Upper lobe of left lung (tissue), 6 donors: ENCODE measurements around the gene NBPF9. TPM values are rescaled to one million over a fixed set of nuclear protein-coding genes. Genes with fewer than 3 reads are reported as not detected.
"Not testable (repeated sequence)": the region's sequence is repeated elsewhere in the genome, so short reads cannot be mapped to it uniquely, and the experiment has no call there.

Experiments used
- ATAC-seq, 2 donors: fragments of 200-7000 bp; cut with Tn5 transposase; one replicate each; pipeline ENCODE4 v1.9.1; 2022; ENCODE audit warnings: mild to moderate bottlenecking in 2 of 2, moderate library complexity in 2 of 2; ENCODE audit not compliant: low FRiP score in 2 of 2
- DNase-seq, 2 donors: peaks; one replicate each; pipeline ENCODE4 v3.0.0-alpha.2; 2019 to 2020
- H3K27ac ChIP-seq, 4 donors: fragments of 200-600 bp; sonication (generic); one replicate each; pipeline ENCODE4 v1.5.1; 2016 to 2019
- H3K27me3 ChIP-seq, 4 donors: fragments of 200-600 bp; sonication (generic); one replicate each; pipeline ENCODE4 v1.5.1; 2017 to 2019
- H3K36me3 ChIP-seq, 4 donors: fragments of 200-600 bp; sonication (generic); one replicate each; pipeline ENCODE4 v1.5.1; 2016 to 2019
- H3K4me1 ChIP-seq, 4 donors: fragments of 200-600 bp; sonication (generic); one replicate each; pipeline ENCODE4 v1.5.1; 2018 to 2019
- H3K4me3 ChIP-seq, 4 donors: fragments of 200-600 bp; sonication (generic); one replicate each; pipeline ENCODE4 v1.5.1; 2017 to 2019; ENCODE audit warnings: mild to moderate bottlenecking in 2 of 4, moderate library complexity in 1 of 4
- H3K9me3 ChIP-seq, 4 donors: fragments of 200-600 bp; sonication (generic); one replicate each; pipeline ENCODE4 v1.5.1; 2018 to 2019
- WGBS, 2 donors: methylation state at CpG; one replicate each; pipeline ENCODE4 v1.1.5; 2017 to 2018; 5-methylcytosine and 5-hydroxymethylcytosine counted together
- total RNA-seq, 6 donors: library from RNA; depleted of rRNA in 4 of 6; stranded (reverse); fragments of >200 nt in 4 of 6; gene quantifications; one replicate each; pipeline versions ENCODE4 v1.1.0 to v1.2.1, GENCODE V29; 2016 to 2021
- TF ChIP-seq, protein P1 (sequence below), 6 experiments: fragments of 450-650 bp in 4 of 6; fragments of 200-600 bp in 2 of 6; sonication (generic) in 2 of 6; IDR thresholded peaks; one replicate each; pipeline ENCODE4 v1.5.1; 2016 to 2019; ENCODE audit warnings: antibody characterized with exemption in 6 of 6
- donor health status: DM: no; HTN: no; CAD: no; lungs with moderate emphysema.
- donor health status: DM: no; HTN: yes; CAD: no; lungs with severe emphysema.

NBPF9 gene
- total RNA-seq, 6 donors from 2014 or later: 15.0 to 44.0 (median 22.9) TPM

DNA sequence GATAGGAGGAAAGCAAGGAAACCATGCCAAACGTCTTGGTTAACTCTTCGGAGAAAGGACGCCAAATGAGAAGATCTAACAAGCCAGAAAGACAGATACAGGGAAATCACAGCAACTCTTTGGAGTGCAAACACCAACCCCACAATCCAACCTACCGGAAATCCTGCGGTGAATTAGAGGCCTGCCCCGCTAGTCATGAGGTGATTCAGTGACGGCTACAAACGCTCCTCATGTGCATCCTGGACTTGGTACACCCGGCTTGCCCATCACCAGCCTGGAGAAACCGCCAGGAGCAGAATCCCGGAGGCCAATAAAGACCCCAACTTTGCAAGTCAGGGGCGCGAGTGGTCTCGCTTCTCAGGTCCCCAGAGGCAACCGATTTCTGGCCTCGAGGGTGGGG lies 777 bp downstream of the NBPF9 start:
- H3K4me1 ChIP-seq, H3K36me3 ChIP-seq, H3K27me3 ChIP-seq, H3K9me3 ChIP-seq: not testable (repeated sequence)
- peak in 1 of 2 donors; percentile 52 for DNase-seq
- 0% methylated on average over 3 of the region's 16 CpGs; no CpG with 5 or more reads in 1 of the 2 donors for WGBS, 2 donors
- peak in 1 of 2 donors; percentile 85 for ATAC-seq
- Histone ChIP-seq H3K4me3 (peak overlapping the region in 3 of 4 donors; percentile 50 to 60 (median 51)), H3K27ac (peak overlapping the region in 1 of 4 donors; percentile 88)

DNA sequence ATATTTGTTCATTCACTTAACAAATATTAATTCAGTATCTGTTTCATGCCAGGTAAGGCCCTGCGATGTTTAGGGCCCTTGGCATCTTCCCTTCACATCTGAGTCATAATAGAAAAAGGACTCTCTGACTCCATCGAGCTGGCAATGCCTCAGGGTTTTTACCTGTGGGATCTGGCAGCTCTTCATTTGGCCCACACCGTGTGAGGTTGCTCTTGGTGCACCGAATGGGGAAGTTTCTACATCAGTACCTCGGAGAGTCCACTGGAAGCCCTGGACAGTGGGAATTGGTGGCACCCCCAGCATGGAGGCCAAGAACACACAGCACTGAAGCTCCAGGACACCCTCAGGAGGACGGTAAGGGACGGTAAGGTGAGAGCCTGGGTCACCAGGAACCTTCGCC lies 5.1 kb downstream of the NBPF9 start:
- H3K4me1 ChIP-seq, H3K9me3 ChIP-seq, H3K27ac ChIP-seq, H3K27me3 ChIP-seq, DNase-seq, ATAC-seq, H3K4me3 ChIP-seq, H3K36me3 ChIP-seq: not testable (repeated sequence)
- WGBS, 2 donors: 69% methylated on average over 3 of the region's 8 CpGs; no CpG with 5 or more reads in 1 of the 2 donors

DNA sequence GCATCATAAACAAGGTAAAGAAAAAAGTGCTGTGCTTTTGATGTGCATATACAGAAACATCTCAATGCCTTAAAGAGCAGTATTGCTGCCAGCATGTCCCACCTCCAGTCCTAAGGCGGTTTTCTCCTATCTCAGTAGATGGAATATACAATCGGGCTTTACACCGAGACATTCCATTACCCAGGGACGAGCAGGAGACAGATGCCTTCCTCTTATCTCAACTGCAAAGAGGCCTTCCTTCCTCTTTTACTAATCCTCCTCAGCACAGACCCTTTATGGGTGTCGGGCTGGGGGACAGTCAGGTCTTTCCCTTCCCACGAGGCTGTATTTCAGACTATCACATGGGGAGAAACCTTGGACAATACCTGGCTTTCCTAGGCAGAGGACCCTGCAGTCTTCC lies 10.2 kb downstream of the NBPF9 start:
- H3K4me1 ChIP-seq, H3K27me3 ChIP-seq, H3K36me3 ChIP-seq, H3K9me3 ChIP-seq, H3K4me3 ChIP-seq, ATAC-seq, H3K27ac ChIP-seq, DNase-seq: not testable (repeated sequence)
- WGBS, 2 donors: 37 to 55% methylated on average over 5 to 6 of the region's 6 CpGs

DNA sequence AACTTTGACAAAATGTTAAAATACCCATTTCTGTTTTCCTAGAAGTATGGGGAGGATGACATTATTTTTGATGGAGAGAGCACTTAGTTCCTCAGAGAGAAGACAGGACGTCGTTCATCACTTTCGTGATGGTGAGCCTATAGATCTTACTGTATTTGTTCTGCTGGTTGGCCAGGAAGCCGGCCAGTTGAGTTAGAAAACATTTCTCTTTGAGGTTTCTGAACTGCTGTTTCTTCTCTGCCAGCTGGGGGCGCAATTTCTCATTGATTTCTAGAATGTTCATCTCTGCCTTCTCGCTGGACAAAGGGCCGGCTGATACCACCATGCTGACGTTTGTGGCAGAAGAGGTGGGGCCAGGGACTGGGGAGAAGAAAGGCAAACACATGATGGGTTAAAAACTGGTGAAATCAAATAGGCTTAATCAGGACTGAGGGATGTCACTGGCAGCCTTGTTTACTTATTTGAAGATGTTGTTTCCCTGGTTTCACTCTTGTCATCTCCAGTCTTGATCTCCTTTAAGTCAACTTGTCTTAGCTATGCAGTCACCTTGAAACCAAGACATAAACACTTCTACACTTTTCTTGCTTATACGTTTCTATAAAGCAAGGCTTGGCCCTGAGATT lies 27.7 kb downstream of the NBPF9 start:
- not testable (repeated sequence) for H3K36me3 ChIP-seq, H3K27ac ChIP-seq, H3K4me1 ChIP-seq, H3K4me3 ChIP-seq, DNase-seq, H3K9me3 ChIP-seq, ATAC-seq, H3K27me3 ChIP-seq
- TF ChIP-seq, protein P1, sequence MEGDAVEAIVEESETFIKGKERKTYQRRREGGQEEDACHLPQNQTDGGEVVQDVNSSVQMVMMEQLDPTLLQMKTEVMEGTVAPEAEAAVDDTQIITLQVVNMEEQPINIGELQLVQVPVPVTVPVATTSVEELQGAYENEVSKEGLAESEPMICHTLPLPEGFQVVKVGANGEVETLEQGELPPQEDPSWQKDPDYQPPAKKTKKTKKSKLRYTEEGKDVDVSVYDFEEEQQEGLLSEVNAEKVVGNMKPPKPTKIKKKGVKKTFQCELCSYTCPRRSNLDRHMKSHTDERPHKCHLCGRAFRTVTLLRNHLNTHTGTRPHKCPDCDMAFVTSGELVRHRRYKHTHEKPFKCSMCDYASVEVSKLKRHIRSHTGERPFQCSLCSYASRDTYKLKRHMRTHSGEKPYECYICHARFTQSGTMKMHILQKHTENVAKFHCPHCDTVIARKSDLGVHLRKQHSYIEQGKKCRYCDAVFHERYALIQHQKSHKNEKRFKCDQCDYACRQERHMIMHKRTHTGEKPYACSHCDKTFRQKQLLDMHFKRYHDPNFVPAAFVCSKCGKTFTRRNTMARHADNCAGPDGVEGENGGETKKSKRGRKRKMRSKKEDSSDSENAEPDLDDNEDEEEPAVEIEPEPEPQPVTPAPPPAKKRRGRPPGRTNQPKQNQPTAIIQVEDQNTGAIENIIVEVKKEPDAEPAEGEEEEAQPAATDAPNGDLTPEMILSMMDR (IDR thresholded peaks at IDR 0.05): peak in 1 of 6 experiments; percentile 44
- 49 to 60% methylated on average over 5 to 7 of the region's 9 CpGs for WGBS, 2 donors

DNA sequence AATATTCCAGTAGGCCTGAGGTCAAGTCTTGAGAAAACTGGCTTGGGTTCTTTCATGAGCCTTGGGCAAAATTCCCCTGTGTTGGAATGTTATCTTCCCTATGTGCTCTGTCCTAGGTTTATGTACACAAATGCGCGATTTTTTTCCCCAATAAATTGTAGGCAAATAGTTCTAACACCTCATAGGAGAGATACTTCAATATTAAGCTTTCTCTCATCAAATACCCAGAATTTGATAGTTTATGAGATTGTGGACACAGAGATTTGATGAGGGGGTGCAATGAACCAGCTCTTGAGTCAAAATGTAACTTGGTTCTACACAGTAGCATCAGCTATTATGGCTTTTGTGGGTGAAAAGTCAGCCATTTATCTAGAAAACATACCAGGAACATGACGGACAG lies 38.7 kb downstream of the NBPF9 start:
- H3K27ac ChIP-seq, H3K27me3 ChIP-seq, H3K36me3 ChIP-seq, H3K4me3 ChIP-seq, H3K4me1 ChIP-seq, ATAC-seq, H3K9me3 ChIP-seq, DNase-seq: not testable (repeated sequence)
- 88 to 94% methylated on average over 3 of the region's 3 CpGs for WGBS, 2 donors

DNA sequence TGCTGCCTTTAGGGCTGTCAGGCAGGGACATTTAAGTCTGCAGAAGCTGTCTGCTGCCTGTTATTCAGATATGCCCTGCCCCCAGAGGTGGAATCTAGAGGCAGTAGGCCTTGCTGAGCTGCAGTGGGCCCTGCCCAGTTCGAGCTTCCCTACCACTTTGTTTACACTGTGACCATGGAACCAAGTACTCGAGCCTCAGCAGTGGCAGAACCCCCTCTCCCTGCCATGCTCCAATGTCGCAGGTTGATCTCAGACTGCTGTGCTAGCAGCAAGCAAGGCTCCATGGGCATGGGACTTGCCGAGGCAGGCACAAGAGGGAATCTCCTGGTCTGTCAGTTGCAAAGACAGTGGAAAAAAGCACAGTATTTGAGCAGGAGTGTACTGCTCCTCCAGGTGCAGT lies 60.3 kb downstream of the NBPF9 start:
- not testable (repeated sequence) for H3K4me3 ChIP-seq, H3K4me1 ChIP-seq, H3K27ac ChIP-seq, H3K36me3 ChIP-seq, DNase-seq, H3K27me3 ChIP-seq, H3K9me3 ChIP-seq, ATAC-seq
- 90% methylated on average over 2 of the region's 4 CpGs; no CpG with 5 or more reads in 1 of the 2 donors for WGBS, 2 donors

- ATAC-seq, H3K36me3 ChIP-seq, H3K9me3 ChIP-seq, H3K27ac ChIP-seq, H3K27me3 ChIP-seq, H3K4me3 ChIP-seq, DNase-seq, H3K4me1 ChIP-seq: not testable (repeated sequence)
- no CpG with 5 or more reads among the region's 3 CpGs for WGBS, 2 donors
Observed at GRCh38 chr1:149033916-149034315, 69.4 kb downstream of the NBPF9 start.

DNA sequence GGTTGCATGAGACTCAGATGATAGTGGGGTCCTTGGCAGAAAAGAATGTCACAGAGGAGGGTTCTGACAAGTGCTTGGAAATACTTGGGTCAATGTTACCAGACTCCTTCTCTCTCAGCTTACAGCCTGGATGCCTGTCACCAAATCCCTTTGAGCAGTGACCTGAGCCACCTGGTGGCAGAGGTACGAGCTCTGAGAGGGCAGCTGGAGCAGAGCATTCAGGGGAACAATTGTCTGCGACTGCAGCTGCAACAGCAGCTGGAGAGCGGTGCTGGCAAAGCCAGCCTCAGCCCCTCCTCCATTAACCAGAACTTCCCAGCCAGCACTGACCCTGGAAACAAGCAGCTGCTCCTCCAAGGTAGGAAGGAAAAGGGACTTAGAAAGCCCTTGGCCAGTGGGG lies 79.0 kb downstream of the NBPF9 start:
- 43% methylated on average over 1 of the region's 3 CpGs; no CpG with 5 or more reads in 1 of the 2 donors for WGBS, 2 donors
- DNase-seq: not testable (repeated sequence)

GRCh38 chr1:149018577-149018976 lies 84.8 kb downstream of the NBPF9 start:
- WGBS, 2 donors: 79 to 86% methylated on average over 2 of the region's 3 CpGs
- H3K36me3 ChIP-seq, ATAC-seq, H3K4me1 ChIP-seq, H3K27ac ChIP-seq, H3K4me3 ChIP-seq, DNase-seq, H3K9me3 ChIP-seq, H3K27me3 ChIP-seq: not testable (repeated sequence)

More for the DNA sequence above, 79.0 kb downstream of the NBPF9 start:
- H3K4me3 ChIP-seq, H3K27ac ChIP-seq, H3K4me1 ChIP-seq, ATAC-seq, H3K36me3 ChIP-seq, H3K9me3 ChIP-seq, H3K27me3 ChIP-seq: not testable (repeated sequence)

DNA sequence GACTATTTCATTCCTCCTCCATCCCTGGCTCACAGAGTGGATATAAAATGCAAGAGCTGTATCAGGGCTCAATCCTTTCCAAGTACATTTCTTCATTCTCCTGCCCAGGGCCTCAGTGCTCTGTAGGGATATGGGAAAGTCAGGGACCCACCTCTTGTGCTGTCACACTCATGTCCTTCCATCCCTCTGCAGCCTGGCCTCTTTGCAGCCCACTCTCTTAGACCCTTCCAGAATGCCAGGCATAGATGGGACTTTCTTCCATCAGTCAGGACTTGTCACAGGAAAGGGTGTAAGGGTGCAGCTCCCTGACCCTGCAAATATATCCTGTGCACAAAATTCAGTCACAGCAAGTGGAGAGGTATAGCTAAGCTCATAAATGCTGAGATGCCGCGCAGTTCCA lies 86.7 kb downstream of the NBPF9 start:
- not testable (repeated sequence) for H3K36me3 ChIP-seq, H3K4me3 ChIP-seq, H3K9me3 ChIP-seq, ATAC-seq, DNase-seq, H3K27me3 ChIP-seq, H3K27ac ChIP-seq, H3K4me1 ChIP-seq
- 100% methylated on average over 1 to 2 of the region's 2 CpGs for WGBS, 2 donors

DNA sequence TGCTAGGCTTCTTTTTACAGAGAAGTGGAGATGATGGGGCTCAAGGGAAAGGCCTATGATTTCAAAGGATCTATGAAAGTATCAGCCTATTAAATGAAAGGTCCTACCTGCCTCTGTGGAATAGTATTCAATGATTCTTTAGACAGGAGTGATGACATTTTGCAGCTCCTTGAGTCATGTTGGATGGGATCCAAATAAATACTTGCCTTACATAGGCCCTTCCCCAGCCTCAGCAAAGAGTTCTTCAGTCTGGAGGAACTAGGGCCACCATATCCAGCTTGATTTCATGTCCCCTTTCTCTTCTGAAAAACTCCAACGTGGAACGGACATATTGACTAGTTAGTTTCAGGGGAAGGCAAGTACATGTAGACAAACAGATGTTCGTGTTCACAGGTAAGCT lies 87.8 kb downstream of the NBPF9 start:
- not testable (repeated sequence) for H3K27me3 ChIP-seq, H3K36me3 ChIP-seq, H3K4me1 ChIP-seq, ATAC-seq, DNase-seq, H3K9me3 ChIP-seq, H3K27ac ChIP-seq, H3K4me3 ChIP-seq
- WGBS, 2 donors: 72 to 90% methylated on average over 3 of the region's 3 CpGs

GRCh38 chr1:149013513-149013912 lies 89.8 kb downstream of the NBPF9 start:
- H3K36me3 ChIP-seq, H3K4me3 ChIP-seq, H3K4me1 ChIP-seq, DNase-seq, H3K27me3 ChIP-seq, H3K9me3 ChIP-seq, ATAC-seq, H3K27ac ChIP-seq: not testable (repeated sequence)
- WGBS, 2 donors: 96 to 100% methylated on average over 1 to 4 of the region's 4 CpGs

- H3K4me3 ChIP-seq, H3K4me1 ChIP-seq, H3K27me3 ChIP-seq, H3K27ac ChIP-seq, DNase-seq, ATAC-seq, H3K9me3 ChIP-seq, H3K36me3 ChIP-seq: not testable (repeated sequence)
- no CpG with 5 or more reads among the region's 5 CpGs for WGBS, 2 donors
Observed at GRCh38 chr1:149012599-149012998, 90.8 kb downstream of the NBPF9 start.
